Measurements from ENCODE around the gene MOSPD3. TPM values are rescaled to one million over a fixed set of nuclear protein-coding genes. Genes with fewer than 3 reads are reported as not detected.

The MOSPD3 gene
- total and polyA plus RNA-seq, 2 of the 13 experiments (the other 11 are each of a cell fraction or from before 2014, with no cell fraction given): 7.6 to 8.8 TPM

DNA sequence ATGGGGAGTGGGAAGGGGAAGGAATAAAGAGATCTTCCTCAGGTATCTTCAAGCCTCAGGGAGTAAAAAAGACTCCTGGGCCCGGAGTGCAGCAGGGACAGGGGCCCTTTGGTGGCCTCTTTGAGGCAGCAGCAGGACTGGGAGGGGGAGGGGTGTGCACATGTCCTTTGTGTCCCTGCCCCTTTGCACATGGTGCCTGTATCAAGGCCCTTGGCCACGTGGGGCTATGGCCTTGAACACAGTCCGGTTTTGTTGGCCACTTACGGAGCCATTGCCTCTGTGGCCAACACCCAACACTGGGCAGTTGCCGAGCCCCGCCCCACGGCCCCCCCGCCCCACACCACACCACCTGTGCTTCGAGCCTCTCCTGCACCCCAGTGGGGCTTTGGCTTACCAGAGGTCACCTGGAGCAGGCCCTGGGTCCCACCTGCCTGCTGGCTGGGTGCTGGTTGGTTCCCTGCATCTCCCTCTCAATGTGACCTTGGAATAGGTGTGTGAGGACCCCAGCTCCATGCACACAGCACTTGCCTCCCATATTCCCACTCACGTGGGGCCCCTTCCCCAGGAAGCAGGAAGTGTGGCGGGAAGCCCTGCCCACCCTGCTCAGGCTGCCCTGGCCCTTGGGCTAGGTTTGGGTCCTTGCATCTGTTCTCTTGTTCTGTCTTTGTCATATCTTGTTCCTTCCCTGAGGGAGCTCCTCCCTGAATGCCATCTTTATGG lies 44.0 kb upstream of the MOSPD3 start (continued):
- TF ChIP-seq CHD2 (IDR thresholded peaks at IDR 0.05; ENCODE audit: low read depth, low read length) (no peak), SIN3B (IDR thresholded peaks at IDR 0.05; ENCODE audit: low read length) (no peak), ZBTB8A (CRISPR knock-in tag; IDR thresholded peaks at IDR 0.05; ENCODE audit: borderline replicate concordance, low read depth) (no peak), ZNF30 (CRISPR knock-in tag; IDR thresholded peaks at IDR 0.05) (no peak), ZBTB42 (CRISPR knock-in tag; IDR thresholded peaks at IDR 0.05) (0 out of 2 replicates have a peak, but pooled peaks have one; percentile 6), MIER3 (CRISPR knock-in tag; IDR thresholded peaks at IDR 0.05; ENCODE audit: borderline replicate concordance) (peak; percentile 69; the same call in 1 of the 2 replicates), PHF20 (CRISPR knock-in tag; IDR thresholded peaks at IDR 0.05) (peak; percentile 57), ZFP36L2 (CRISPR knock-in tag; IDR thresholded peaks at IDR 0.05) (no peak; the same call in 1 of the 2 replicates), ZNF335 (CRISPR knock-in tag; IDR thresholded peaks at IDR 0.05) (peak; percentile 82), POLR2AphosphoS2 (IDR thresholded peaks at IDR 0.05; ENCODE audit: low read depth, low read length) (0 out of 2 replicates have a peak, but pooled peaks have one; percentile 50), ZMYM2 (CRISPR knock-in tag; IDR thresholded peaks at IDR 0.05) (peak; percentile 68; the same call in 1 of the 2 replicates), ZNF790 (CRISPR knock-in tag; IDR thresholded peaks at IDR 0.05; ENCODE audit: borderline replicate concordance) (peak; percentile 91; the same call in 1 of the 2 replicates), MBD4 (IDR thresholded peaks at IDR 0.05; ENCODE audit: borderline replicate concordance, low read length) (no peak), TCF12 (IDR thresholded peaks at IDR 0.05) (no peak), TCF12 (CRISPR knock-in tag; IDR thresholded peaks at IDR 0.05) (no peak)
- TF ChIP-seq, protein P1, sequence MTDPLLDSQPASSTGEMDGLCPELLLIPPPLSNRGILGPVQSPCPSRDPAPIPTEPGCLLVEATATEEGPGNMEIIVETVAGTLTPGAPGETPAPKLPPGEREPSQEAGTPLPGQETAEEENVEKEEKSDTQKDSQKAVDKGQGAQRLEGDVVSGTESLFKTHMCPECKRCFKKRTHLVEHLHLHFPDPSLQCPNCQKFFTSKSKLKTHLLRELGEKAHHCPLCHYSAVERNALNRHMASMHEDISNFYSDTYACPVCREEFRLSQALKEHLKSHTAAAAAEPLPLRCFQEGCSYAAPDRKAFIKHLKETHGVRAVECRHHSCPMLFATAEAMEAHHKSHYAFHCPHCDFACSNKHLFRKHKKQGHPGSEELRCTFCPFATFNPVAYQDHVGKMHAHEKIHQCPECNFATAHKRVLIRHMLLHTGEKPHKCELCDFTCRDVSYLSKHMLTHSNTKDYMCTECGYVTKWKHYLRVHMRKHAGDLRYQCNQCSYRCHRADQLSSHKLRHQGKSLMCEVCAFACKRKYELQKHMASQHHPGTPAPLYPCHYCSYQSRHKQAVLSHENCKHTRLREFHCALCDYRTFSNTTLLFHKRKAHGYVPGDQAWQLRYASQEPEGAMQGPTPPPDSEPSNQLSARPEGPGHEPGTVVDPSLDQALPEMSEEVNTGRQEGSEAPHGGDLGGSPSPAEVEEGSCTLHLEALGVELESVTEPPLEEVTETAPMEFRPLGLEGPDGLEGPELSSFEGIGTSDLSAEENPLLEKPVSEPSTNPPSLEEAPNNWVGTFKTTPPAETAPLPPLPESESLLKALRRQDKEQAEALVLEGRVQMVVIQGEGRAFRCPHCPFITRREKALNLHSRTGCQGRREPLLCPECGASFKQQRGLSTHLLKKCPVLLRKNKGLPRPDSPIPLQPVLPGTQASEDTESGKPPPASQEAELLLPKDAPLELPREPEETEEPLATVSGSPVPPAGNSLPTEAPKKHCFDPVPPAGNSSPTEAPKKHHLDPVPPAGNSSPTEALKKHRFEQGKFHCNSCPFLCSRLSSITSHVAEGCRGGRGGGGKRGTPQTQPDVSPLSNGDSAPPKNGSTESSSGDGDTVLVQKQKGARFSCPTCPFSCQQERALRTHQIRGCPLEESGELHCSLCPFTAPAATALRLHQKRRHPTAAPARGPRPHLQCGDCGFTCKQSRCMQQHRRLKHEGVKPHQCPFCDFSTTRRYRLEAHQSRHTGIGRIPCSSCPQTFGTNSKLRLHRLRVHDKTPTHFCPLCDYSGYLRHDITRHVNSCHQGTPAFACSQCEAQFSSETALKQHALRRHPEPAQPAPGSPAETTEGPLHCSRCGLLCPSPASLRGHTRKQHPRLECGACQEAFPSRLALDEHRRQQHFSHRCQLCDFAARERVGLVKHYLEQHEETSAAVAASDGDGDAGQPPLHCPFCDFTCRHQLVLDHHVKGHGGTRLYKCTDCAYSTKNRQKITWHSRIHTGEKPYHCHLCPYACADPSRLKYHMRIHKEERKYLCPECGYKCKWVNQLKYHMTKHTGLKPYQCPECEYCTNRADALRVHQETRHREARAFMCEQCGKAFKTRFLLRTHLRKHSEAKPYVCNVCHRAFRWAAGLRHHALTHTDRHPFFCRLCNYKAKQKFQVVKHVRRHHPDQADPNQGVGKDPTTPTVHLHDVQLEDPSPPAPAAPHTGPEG (CRISPR knock-in tag; IDR thresholded peaks at IDR 0.05): peak; percentile 41; the same call in 1 of the 2 replicates
- TF ChIP-seq, protein P2, sequence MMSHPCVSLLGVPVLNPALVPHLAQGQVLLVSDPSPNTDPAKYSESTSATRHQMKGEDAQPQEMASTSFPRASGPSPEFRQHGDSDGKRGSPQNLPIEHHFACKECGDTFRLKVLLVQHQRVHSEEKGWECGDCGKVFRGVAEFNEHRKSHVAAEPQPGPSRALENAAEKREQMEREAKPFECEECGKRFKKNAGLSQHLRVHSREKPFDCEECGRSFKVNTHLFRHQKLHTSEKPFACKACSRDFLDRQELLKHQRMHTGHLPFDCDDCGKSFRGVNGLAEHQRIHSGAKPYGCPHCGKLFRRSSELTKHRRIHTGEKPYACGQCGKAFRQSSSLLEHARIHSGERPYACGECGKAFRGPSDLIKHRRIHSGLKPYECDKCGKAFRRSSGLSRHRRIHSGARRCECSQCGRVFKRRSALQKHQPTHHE (CRISPR knock-in tag; IDR thresholded peaks at IDR 0.05; ENCODE audit: borderline replicate concordance): no peak; the same call in 1 of the 2 replicates
- TF ChIP-seq, protein P3, sequence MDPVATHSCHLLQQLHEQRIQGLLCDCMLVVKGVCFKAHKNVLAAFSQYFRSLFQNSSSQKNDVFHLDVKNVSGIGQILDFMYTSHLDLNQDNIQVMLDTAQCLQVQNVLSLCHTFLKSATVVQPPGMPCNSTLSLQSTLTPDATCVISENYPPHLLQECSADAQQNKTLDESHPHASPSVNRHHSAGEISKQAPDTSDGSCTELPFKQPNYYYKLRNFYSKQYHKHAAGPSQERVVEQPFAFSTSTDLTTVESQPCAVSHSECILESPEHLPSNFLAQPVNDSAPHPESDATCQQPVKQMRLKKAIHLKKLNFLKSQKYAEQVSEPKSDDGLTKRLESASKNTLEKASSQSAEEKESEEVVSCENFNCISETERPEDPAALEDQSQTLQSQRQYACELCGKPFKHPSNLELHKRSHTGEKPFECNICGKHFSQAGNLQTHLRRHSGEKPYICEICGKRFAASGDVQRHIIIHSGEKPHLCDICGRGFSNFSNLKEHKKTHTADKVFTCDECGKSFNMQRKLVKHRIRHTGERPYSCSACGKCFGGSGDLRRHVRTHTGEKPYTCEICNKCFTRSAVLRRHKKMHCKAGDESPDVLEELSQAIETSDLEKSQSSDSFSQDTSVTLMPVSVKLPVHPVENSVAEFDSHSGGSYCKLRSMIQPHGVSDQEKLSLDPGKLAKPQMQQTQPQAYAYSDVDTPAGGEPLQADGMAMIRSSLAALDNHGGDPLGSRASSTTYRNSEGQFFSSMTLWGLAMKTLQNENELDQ (CRISPR knock-in tag; IDR thresholded peaks at IDR 0.05; ENCODE audit: borderline replicate concordance): peak; percentile 62; the same call in 1 of the 2 replicates
